HepG2 (cell line): ENCODE measurements around the gene SNRNP200. TPM values are rescaled to one million over a fixed set of nuclear protein-coding genes. Genes with fewer than 3 reads are reported as not detected.

Experiments
- ETV6 ChIP-seq: sonication (generic); formaldehyde crosslinking; conservative IDR thresholded peaks from 2 replicates; pipeline ENCODE4 v1.4.0; 2020; ENCODE audit warnings: missing genetic modification reagents
- MYNN ChIP-seq: sonication (generic); formaldehyde crosslinking; IDR thresholded peaks from 2 replicates; pipeline ENCODE4 v1.4.0; 2020; ENCODE audit warnings: mild to moderate bottlenecking, low read depth, missing genetic modification reagents
- POLR2G ChIP-seq: fragments of 200-400 bp; formaldehyde crosslinking; IDR thresholded peaks from 2 replicates; pipeline ENCODE4 v1.6.1; 2018; ENCODE audit warnings: mild to moderate bottlenecking, low read depth, low read length, moderate library complexity
- ZFP82 ChIP-seq: sonication (generic); formaldehyde crosslinking; IDR thresholded peaks from 2 replicates; pipeline ENCODE4 v1.5.1; 2020; ENCODE audit warnings: mild to moderate bottlenecking, missing genetic modification reagents, borderline replicate concordance
- ZNF607 ChIP-seq: sonication (generic); formaldehyde crosslinking; IDR thresholded peaks from 2 replicates; pipeline ENCODE4 v1.5.1; 2020; ENCODE audit warnings: missing genetic modification reagents, mild to moderate bottlenecking, borderline replicate concordance
- polyA plus RNA-seq, 8 experiments: library from polyadenylated mRNA; depleted of rRNA in 3 of 8; stranded (reverse) in 7 of 8; unstranded in 1 of 8; fragments of >200 nt; fragmentation: Illumina TruSeq in 4 of 8; extraction: Trizol in 4 of 8; gene quantifications; 2 replicates each; pipeline versions ENCODE4 v1.2.1 to v1.2.3, GENCODE V29; 2011 to 2016; ENCODE audit warnings: low read depth in 4 of 8, missing spikeins in 1 of 8, mixed read lengths in 1 of 8; ENCODE audit not compliant: insufficient read depth in 1 of 8
- total RNA-seq, 5 experiments: library from RNA; depleted of rRNA; stranded (reverse); fragments of >200 nt; fragmentation: Illumina TruSeq; extraction: Trizol; gene quantifications; 2 replicates each; pipeline ENCODE4 v1.2.3, GENCODE V29; 2016; ENCODE audit warnings: low read depth in 1 of 5
- TF ChIP-seq, protein P1 (sequence below): sonication (generic); formaldehyde crosslinking; IDR thresholded peaks from 2 replicates; pipeline ENCODE4 v1.4.0; 2020; ENCODE audit warnings: mild to moderate bottlenecking, missing genetic modification reagents
- TF ChIP-seq, protein P2 (sequence below): sonication (generic); formaldehyde crosslinking; IDR thresholded peaks from 2 replicates; pipeline ENCODE4 v1.4.0; 2020; ENCODE audit warnings: missing genetic modification reagents
- TF ChIP-seq, protein P3 (sequence below): sonication (generic); formaldehyde crosslinking; IDR thresholded peaks from 2 replicates; pipeline ENCODE4 v1.8.1; 2022; ENCODE audit warnings: mild to moderate bottlenecking, missing genetic modification reagents
- TF ChIP-seq, protein P4 (sequence below): sonication (generic); formaldehyde crosslinking; IDR thresholded peaks from 2 replicates; pipeline ENCODE4 v1.5.0; 2020; ENCODE audit warnings: mild to moderate bottlenecking, missing genetic modification reagents, borderline replicate concordance
- TF ChIP-seq, protein P5 (sequence below): sonication (generic); formaldehyde crosslinking; IDR thresholded peaks from 2 replicates; pipeline ENCODE4 v1.5.0; 2020; ENCODE audit warnings: mild to moderate bottlenecking, low read depth, missing genetic modification reagents, borderline replicate concordance

SNRNP200 gene
- total and polyA plus RNA-seq, 2 of the 13 experiments (the other 11 are each of a cell fraction or from before 2014, with no cell fraction given) = 99.0 to 232 TPM

DNA sequence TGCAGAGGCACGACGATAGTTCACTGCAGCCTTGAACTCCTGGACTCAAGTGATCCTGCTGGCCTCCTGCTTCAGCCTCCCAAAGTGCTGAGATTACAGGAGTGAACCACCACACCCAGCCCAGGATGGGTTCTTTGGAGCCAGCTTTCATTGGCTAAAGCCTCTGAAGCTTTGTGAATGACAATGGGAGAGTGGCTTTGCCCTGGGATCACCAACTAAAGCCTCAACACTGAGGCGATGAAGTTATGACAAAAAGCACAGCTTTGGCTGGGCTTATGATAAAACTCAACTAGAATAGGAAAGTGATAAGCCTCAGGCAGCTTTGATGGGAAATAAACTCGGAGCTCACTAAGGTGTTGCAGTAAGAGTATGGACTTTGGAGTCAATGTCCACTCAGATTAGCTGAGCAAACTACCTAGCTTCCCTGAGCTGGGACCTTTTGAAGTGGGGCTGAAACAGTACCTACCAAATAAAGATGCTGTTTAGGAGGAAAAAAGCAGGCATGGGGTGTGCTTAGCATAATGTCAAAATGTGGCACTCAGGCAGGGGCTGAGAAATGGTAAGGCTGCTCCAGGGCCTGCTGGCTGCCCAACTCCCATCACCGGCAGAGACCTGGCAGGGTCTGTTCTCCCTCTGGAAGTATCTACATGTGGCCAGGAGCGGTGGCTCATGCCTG, 43.9 kb downstream of the SNRNP200 start (continued):
- TF ChIP-seq, protein P1, sequence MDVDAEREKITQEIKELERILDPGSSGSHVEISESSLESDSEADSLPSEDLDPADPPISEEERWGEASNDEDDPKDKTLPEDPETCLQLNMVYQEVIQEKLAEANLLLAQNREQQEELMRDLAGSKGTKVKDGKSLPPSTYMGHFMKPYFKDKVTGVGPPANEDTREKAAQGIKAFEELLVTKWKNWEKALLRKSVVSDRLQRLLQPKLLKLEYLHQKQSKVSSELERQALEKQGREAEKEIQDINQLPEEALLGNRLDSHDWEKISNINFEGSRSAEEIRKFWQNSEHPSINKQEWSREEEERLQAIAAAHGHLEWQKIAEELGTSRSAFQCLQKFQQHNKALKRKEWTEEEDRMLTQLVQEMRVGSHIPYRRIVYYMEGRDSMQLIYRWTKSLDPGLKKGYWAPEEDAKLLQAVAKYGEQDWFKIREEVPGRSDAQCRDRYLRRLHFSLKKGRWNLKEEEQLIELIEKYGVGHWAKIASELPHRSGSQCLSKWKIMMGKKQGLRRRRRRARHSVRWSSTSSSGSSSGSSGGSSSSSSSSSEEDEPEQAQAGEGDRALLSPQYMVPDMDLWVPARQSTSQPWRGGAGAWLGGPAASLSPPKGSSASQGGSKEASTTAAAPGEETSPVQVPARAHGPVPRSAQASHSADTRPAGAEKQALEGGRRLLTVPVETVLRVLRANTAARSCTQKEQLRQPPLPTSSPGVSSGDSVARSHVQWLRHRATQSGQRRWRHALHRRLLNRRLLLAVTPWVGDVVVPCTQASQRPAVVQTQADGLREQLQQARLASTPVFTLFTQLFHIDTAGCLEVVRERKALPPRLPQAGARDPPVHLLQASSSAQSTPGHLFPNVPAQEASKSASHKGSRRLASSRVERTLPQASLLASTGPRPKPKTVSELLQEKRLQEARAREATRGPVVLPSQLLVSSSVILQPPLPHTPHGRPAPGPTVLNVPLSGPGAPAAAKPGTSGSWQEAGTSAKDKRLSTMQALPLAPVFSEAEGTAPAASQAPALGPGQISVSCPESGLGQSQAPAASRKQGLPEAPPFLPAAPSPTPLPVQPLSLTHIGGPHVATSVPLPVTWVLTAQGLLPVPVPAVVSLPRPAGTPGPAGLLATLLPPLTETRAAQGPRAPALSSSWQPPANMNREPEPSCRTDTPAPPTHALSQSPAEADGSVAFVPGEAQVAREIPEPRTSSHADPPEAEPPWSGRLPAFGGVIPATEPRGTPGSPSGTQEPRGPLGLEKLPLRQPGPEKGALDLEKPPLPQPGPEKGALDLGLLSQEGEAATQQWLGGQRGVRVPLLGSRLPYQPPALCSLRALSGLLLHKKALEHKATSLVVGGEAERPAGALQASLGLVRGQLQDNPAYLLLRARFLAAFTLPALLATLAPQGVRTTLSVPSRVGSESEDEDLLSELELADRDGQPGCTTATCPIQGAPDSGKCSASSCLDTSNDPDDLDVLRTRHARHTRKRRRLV (CRISPR knock-in tag) = no peak
- TF ChIP-seq MYNN (no peak), ZNF607 (peak; percentile 42), ETV6 (CRISPR knock-in tag) (no peak; the same call in 1 of the 2 replicates), ZFP82 (CRISPR knock-in tag) (no peak), POLR2G (no peak)
- TF ChIP-seq, protein P2, sequence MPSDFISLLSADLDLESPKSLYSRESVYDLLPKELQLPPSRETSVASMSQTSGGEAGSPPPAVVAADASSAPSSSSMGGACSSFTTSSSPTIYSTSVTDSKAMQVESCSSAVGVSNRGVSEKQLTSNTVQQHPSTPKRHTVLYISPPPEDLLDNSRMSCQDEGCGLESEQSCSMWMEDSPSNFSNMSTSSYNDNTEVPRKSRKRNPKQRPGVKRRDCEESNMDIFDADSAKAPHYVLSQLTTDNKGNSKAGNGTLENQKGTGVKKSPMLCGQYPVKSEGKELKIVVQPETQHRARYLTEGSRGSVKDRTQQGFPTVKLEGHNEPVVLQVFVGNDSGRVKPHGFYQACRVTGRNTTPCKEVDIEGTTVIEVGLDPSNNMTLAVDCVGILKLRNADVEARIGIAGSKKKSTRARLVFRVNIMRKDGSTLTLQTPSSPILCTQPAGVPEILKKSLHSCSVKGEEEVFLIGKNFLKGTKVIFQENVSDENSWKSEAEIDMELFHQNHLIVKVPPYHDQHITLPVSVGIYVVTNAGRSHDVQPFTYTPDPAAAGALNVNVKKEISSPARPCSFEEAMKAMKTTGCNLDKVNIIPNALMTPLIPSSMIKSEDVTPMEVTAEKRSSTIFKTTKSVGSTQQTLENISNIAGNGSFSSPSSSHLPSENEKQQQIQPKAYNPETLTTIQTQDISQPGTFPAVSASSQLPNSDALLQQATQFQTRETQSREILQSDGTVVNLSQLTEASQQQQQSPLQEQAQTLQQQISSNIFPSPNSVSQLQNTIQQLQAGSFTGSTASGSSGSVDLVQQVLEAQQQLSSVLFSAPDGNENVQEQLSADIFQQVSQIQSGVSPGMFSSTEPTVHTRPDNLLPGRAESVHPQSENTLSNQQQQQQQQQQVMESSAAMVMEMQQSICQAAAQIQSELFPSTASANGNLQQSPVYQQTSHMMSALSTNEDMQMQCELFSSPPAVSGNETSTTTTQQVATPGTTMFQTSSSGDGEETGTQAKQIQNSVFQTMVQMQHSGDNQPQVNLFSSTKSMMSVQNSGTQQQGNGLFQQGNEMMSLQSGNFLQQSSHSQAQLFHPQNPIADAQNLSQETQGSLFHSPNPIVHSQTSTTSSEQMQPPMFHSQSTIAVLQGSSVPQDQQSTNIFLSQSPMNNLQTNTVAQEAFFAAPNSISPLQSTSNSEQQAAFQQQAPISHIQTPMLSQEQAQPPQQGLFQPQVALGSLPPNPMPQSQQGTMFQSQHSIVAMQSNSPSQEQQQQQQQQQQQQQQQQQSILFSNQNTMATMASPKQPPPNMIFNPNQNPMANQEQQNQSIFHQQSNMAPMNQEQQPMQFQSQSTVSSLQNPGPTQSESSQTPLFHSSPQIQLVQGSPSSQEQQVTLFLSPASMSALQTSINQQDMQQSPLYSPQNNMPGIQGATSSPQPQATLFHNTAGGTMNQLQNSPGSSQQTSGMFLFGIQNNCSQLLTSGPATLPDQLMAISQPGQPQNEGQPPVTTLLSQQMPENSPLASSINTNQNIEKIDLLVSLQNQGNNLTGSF (CRISPR knock-in tag) = no peak
- TF ChIP-seq, protein P3, sequence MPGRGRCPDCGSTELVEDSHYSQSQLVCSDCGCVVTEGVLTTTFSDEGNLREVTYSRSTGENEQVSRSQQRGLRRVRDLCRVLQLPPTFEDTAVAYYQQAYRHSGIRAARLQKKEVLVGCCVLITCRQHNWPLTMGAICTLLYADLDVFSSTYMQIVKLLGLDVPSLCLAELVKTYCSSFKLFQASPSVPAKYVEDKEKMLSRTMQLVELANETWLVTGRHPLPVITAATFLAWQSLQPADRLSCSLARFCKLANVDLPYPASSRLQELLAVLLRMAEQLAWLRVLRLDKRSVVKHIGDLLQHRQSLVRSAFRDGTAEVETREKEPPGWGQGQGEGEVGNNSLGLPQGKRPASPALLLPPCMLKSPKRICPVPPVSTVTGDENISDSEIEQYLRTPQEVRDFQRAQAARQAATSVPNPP = peak; percentile 32; the same call in 1 of the 2 replicates
- TF ChIP-seq, protein P4, sequence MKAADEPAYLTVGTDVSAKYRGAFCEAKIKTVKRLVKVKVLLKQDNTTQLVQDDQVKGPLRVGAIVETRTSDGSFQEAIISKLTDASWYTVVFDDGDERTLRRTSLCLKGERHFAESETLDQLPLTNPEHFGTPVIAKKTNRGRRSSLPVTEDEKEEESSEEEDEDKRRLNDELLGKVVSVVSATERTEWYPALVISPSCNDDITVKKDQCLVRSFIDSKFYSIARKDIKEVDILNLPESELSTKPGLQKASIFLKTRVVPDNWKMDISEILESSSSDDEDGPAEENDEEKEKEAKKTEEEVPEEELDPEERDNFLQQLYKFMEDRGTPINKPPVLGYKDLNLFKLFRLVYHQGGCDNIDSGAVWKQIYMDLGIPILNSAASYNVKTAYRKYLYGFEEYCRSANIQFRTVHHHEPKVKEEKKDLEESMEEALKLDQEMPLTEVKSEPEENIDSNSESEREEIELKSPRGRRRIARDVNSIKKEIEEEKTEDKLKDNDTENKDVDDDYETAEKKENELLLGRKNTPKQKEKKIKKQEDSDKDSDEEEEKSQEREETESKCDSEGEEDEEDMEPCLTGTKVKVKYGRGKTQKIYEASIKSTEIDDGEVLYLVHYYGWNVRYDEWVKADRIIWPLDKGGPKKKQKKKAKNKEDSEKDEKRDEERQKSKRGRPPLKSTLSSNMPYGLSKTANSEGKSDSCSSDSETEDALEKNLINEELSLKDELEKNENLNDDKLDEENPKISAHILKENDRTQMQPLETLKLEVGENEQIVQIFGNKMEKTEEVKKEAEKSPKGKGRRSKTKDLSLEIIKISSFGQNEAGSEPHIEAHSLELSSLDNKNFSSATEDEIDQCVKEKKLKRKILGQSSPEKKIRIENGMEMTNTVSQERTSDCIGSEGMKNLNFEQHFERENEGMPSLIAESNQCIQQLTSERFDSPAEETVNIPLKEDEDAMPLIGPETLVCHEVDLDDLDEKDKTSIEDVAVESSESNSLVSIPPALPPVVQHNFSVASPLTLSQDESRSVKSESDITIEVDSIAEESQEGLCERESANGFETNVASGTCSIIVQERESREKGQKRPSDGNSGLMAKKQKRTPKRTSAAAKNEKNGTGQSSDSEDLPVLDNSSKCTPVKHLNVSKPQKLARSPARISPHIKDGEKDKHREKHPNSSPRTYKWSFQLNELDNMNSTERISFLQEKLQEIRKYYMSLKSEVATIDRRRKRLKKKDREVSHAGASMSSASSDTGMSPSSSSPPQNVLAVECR (CRISPR knock-in tag) = no peak
- TF ChIP-seq, protein P5, sequence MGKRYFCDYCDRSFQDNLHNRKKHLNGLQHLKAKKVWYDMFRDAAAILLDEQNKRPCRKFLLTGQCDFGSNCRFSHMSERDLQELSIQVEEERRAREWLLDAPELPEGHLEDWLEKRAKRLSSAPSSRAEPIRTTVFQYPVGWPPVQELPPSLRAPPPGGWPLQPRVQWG (CRISPR knock-in tag) = no peak
